WTC11 (cell line): ENCODE measurements around the gene MARVELD2. TPM values are rescaled to one million over a fixed set of nuclear protein-coding genes. Genes with fewer than 3 reads are reported as not detected.

Experiments
- ATAC-seq: fragments of 200-7000 bp; cut with Tn5 transposase; 2 replicates; pipeline ENCODE4 v1.10.0; 2021; ENCODE audit warnings: mild to moderate bottlenecking, moderate library complexity
- CTCF ChIA-PET: fragments of 300-600 bp; sonication (Branson Sonifier 250); formaldehyde crosslinking; loops from one replicate; lab custom pipeline; 2021; ENCODE audit warnings: antibody characterized with exemption; lab: Charles Lee
- POLR2A ChIA-PET: fragments of 350-600 bp; sonication (Branson Sonifier 250); formaldehyde crosslinking; loops from one replicate; lab custom pipeline; 2021; ENCODE audit warnings: antibody characterized with exemption; lab: Charles Lee
- DNase-seq: peaks from one replicate; pipeline ENCODE4 v3.0.0; 2021; ENCODE audit warnings: low spot score
- H3K27ac Mint-ChIP-seq: 2 replicates; pipeline ENCODE4 v1.8.0; 2021; ENCODE audit warnings: mixed read lengths
- H3K27me3 Mint-ChIP-seq: 2 replicates; pipeline ENCODE4 v1.8.0; 2021; ENCODE audit warnings: low read depth, mild to moderate bottlenecking, moderate library complexity, mixed read lengths
- H3K36me3 Mint-ChIP-seq: 2 replicates; pipeline ENCODE4 v1.8.0; 2021; ENCODE audit warnings: mixed read lengths
- H3K4me1 Mint-ChIP-seq: 2 replicates; pipeline ENCODE4 v1.8.0; 2022; ENCODE audit warnings: mixed read lengths
- H3K4me3 Mint-ChIP-seq: 2 replicates; pipeline ENCODE4 v1.8.0; 2021; ENCODE audit warnings: mild to moderate bottlenecking, moderate library complexity, mixed read lengths
- H3K9me3 Mint-ChIP-seq: 2 replicates; pipeline ENCODE4 v1.8.0; 2021; ENCODE audit warnings: mixed read lengths
- ATF1 ChIP-seq: sonication (generic); formaldehyde crosslinking; IDR thresholded peaks from 2 replicates; pipeline ENCODE4 v1.8.1; 2023; ENCODE audit warnings: mild to moderate bottlenecking, moderate library complexity, missing genetic modification reagents
- ELF4 ChIP-seq: sonication (generic); formaldehyde crosslinking; IDR thresholded peaks from 2 replicates; pipeline ENCODE4 v1.8.1; 2022; ENCODE audit warnings: low read depth, mild to moderate bottlenecking, moderate library complexity, missing genetic modification reagents
- EMX1 ChIP-seq: fragments of 250-450 bp; sonication (Bioruptor Pico); IDR thresholded peaks from 2 replicates; pipeline ENCODE4 v1.8.0; 2021; ENCODE audit warnings: mild to moderate bottlenecking
- FOXP1 ChIP-seq: sonication (generic); formaldehyde crosslinking; IDR thresholded peaks from 2 replicates; pipeline ENCODE4 v1.8.0; 2022; ENCODE audit warnings: missing genetic modification reagents, mild to moderate bottlenecking, moderate library complexity, borderline replicate concordance
- GABPB1 ChIP-seq: sonication (generic); formaldehyde crosslinking; IDR thresholded peaks from 2 replicates; pipeline ENCODE4 v1.8.1; 2023; ENCODE audit warnings: mild to moderate bottlenecking, missing genetic modification reagents
- HMGA2 ChIP-seq: fragments of 250-450 bp; sonication (Bioruptor Pico); IDR thresholded peaks from 2 replicates; pipeline ENCODE4 v1.4.0; 2021; ENCODE audit warnings: mild to moderate bottlenecking, moderate library complexity
- MXD4 ChIP-seq: fragments of 250-450 bp; sonication (Bioruptor Pico); IDR thresholded peaks from 2 replicates; pipeline ENCODE4 v1.8.0; 2021; ENCODE audit warnings: mild to moderate bottlenecking, moderate library complexity, borderline replicate concordance
- MYBL2 ChIP-seq: sonication (generic); formaldehyde crosslinking; IDR thresholded peaks from 2 replicates; pipeline ENCODE4 v1.8.1; 2023; ENCODE audit warnings: mild to moderate bottlenecking, moderate library complexity, missing genetic modification reagents
- NFATC4 ChIP-seq: fragments of 250-450 bp; sonication (Bioruptor Pico); IDR thresholded peaks from 2 replicates; pipeline ENCODE4 v1.9.0; 2021; ENCODE audit warnings: mild to moderate bottlenecking
- NFYB ChIP-seq: sonication (generic); formaldehyde crosslinking; conservative IDR thresholded peaks from 2 replicates; pipeline ENCODE4 v1.8.0; 2022; ENCODE audit warnings: low read depth, missing genetic modification reagents
- OVOL2 ChIP-seq: fragments of 250-450 bp; sonication (Bioruptor Pico); IDR thresholded peaks from 2 replicates; pipeline ENCODE4 v1.9.0; 2021; ENCODE audit warnings: mild to moderate bottlenecking, borderline replicate concordance
- SOX15 ChIP-seq: fragments of 250-450 bp; sonication (Bioruptor Pico); IDR thresholded peaks from 2 replicates; pipeline ENCODE4 v1.9.0; 2021; ENCODE audit warnings: mild to moderate bottlenecking
- TEAD4 ChIP-seq: sonication (generic); formaldehyde crosslinking; IDR thresholded peaks from 2 replicates; pipeline ENCODE4 v1.8.0; 2022; ENCODE audit warnings: mild to moderate bottlenecking, missing genetic modification reagents
- ZNF138 ChIP-seq: sonication (generic); formaldehyde crosslinking; conservative IDR thresholded peaks from 2 replicates; pipeline ENCODE4 v1.8.1; 2022; ENCODE audit warnings: mild to moderate bottlenecking, moderate library complexity, missing genetic modification reagents
- ZNF396 ChIP-seq: fragments of 250-450 bp; sonication (Bioruptor Pico); IDR thresholded peaks from 2 replicates; pipeline ENCODE4 v1.8.0; 2021; ENCODE audit warnings: mild to moderate bottlenecking, moderate library complexity, borderline replicate concordance
- ZNF423 ChIP-seq: fragments of 250-450 bp; sonication (Bioruptor Pico); IDR thresholded peaks from 2 replicates; pipeline ENCODE4 v2.1.2; 2022; ENCODE audit warnings: mild to moderate bottlenecking, moderate library complexity
- total RNA-seq: library from RNA; stranded (reverse); gene quantifications from 3 replicates; pipeline ENCODE4 v1.2.3, GENCODE V29; 2021
- TF ChIP-seq, protein P1 (sequence below): sonication (generic); formaldehyde crosslinking; IDR thresholded peaks from 2 replicates; pipeline ENCODE4 v1.8.1; 2023; ENCODE audit warnings: mild to moderate bottlenecking, missing genetic modification reagents, moderate library complexity
- TF ChIP-seq, protein P2 (sequence below): sonication (generic); formaldehyde crosslinking; IDR thresholded peaks from 2 replicates; pipeline ENCODE4 v1.8.0; 2023; ENCODE audit warnings: missing genetic modification reagents
- TF ChIP-seq, protein P3 (sequence below): fragments of 250-450 bp; sonication (Bioruptor Pico); IDR thresholded peaks from 2 replicates; pipeline ENCODE4 v1.9.0; 2021; ENCODE audit warnings: mild to moderate bottlenecking, borderline replicate concordance
- TF ChIP-seq, protein P4 (sequence below): fragments of 250-450 bp; sonication (Bioruptor Pico); IDR thresholded peaks from 2 replicates; pipeline ENCODE4 v1.8.0; 2021; ENCODE audit warnings: mild to moderate bottlenecking
- TF ChIP-seq, protein P5 (sequence below): sonication (generic); formaldehyde crosslinking; conservative IDR thresholded peaks from 2 replicates; pipeline ENCODE4 v1.8.1; 2023; ENCODE audit warnings: mild to moderate bottlenecking, low read depth, missing genetic modification reagents, moderate library complexity

Gene MARVELD2
- total RNA-seq, 1 experiment from 2014 or later = 28.6 TPM

DNA sequence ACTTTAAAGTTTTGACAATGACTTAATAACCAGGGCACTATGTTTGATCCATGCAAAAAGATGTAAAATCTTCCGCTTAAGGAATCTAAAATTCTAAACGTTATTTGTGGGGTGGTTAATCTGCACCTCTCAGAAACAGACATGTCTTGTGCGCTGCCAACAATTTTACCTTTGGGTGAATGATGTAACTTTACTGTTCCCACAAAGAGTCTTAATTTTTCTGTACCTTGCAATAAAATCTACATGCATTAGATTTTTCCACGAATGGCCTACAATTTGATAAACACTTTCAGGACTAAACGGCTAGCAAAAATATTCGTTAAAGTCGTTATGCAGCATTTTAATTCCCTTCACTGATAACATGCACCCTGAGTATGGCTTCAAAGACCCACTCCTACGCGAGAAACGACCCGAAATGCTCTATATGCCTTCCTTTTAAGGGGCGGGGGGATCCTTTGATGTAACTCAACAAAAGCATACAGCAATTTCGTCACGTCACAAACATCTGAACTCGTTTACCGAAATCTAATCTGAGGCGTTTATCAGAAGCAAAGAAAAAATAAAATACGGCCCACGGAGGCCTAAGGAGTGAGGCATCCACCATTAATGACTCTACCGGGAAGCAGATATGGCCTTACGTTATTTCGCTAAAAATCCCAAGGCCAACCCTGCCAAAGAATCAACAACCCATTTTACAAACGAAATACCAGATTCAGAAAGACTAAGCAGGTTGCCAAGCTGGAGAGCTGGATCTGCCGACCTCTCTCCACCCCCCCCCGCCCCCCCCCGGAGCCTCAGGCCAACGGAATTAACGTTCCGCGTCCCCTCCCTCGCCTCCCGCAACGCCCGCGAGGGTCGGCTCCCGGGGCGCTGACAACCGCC is 46.2 kb upstream of the MARVELD2 start:
- Mint-ChIP-seq H3K36me3 (peaks cover 31% of the 10 kb centered on the region), H3K27ac (peak overlapping the region; percentile 98)
- POLR2A ChIA-PET = interaction anchor here (1.1 to 1.3 kb wide), 2 partner anchors 15 to 81 kb away, joined by 3 read pairs; no protein-coding TSS in a partner anchor

DNA sequence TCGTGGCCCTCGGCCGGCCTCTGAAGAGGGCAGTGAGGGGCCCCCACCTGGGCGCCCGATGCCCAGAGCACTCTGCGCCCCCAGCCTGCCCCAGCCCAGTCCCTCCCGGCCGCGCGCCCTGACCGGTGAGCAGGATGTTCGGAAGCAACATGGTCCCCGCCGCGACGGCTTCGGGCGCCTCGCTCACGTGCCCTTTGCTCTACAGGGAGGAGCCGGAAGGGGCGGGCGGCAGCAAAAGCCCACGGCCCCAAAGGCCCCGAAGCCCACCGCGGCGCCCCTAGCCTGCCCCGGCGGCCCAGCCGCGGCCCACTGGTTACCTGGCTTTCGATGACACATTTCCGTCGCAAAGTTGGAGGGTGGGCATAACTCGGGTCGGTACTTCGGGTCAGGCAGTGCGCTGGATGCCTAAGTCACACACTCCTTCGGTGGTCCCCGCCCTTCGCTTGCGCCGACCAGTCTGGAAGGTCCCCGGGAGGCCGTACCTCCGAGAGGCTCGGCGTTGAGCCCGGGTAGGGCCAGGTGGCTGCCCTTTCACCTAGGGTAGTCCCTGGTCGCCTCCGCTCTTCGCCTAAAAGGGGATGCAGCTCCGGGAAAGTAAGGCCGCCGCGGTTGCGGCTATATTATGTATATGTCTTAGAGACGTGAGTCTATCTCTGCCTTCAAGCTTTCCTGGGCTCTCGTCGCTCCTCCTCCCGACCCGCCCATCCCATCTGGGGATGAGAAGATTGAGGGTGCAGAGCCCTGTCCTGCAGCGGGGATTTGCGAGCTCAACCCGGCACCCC is 45.4 kb upstream of the MARVELD2 start, which contains the start of the genes AK6, RAD17 and TAF9:
Gene AK6 (minus strand): TSS at position 181 of the 782 bp plus-strand sequence. CDS start 30 bp downstream, at position 151.
Gene RAD17 (plus strand): TSS at position 479 of the 782 bp plus-strand sequence. CDS start 2,391 bp downstream, outside the sequence.
Gene TAF9 (minus strand): TSS at position 181 of the 782 bp plus-strand sequence. CDS start 3,783 bp downstream, outside the sequence.
- peak within 1 kb of the TSS; percentile 95 for H3K4me3 Mint-ChIP-seq
- peak; percentile 94 for DNase-seq
- peaks cover 11% of the 10 kb centered on the region for H3K4me1 Mint-ChIP-seq
- H3K9me3 Mint-ChIP-seq = no peaks in the 10 kb centered on the region
- POLR2A ChIA-PET = interaction anchor here (0.5 to 1.3 kb wide), 4 partner anchors 16 to 81 kb away, joined by 3 to 8 read pairs (median 3); no protein-coding TSS in a partner anchor
- peaks cover 31% of the 10 kb centered on the region for H3K36me3 Mint-ChIP-seq
- H3K27me3 Mint-ChIP-seq = no peaks in the 10 kb centered on the region
- peak; percentile 96 for ATAC-seq
- CTCF ChIA-PET = interaction anchor here (0.9 kb wide), 1 partner anchor 35 kb away, joined by 4 read pairs; no protein-coding TSS in a partner anchor
- peak within 1 kb of the TSS; percentile 98 for H3K27ac Mint-ChIP-seq
- TF ChIP-seq TEAD4 = no peak
- TF ChIP-seq SOX15 (CRISPR knock-in tag) = no peak
- peak; percentile 51 for TF ChIP-seq FOXP1
- TF ChIP-seq NFATC4 = no peak
- TF ChIP-seq ZNF423 = no peak
- TF ChIP-seq ZNF396 = no peak
- no peak for TF ChIP-seq MXD4
- TF ChIP-seq, protein P1, sequence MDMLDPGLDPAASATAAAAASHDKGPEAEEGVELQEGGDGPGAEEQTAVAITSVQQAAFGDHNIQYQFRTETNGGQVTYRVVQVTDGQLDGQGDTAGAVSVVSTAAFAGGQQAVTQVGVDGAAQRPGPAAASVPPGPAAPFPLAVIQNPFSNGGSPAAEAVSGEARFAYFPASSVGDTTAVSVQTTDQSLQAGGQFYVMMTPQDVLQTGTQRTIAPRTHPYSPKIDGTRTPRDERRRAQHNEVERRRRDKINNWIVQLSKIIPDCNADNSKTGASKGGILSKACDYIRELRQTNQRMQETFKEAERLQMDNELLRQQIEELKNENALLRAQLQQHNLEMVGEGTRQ (CRISPR knock-in tag) = peak; percentile 96
- TF ChIP-seq, protein P2, sequence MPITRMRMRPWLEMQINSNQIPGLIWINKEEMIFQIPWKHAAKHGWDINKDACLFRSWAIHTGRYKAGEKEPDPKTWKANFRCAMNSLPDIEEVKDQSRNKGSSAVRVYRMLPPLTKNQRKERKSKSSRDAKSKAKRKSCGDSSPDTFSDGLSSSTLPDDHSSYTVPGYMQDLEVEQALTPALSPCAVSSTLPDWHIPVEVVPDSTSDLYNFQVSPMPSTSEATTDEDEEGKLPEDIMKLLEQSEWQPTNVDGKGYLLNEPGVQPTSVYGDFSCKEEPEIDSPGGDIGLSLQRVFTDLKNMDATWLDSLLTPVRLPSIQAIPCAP = no peak
- TF ChIP-seq EMX1 (CRISPR knock-in tag) = no peak
- peak; percentile 81 for TF ChIP-seq MYBL2 (CRISPR knock-in tag)
- no peak for TF ChIP-seq ELF4 (CRISPR knock-in tag)
- 0 out of 2 replicates have a peak, but pooled peaks have one; percentile 55 for TF ChIP-seq ATF1 (CRISPR knock-in tag)
- TF ChIP-seq, protein P3, sequence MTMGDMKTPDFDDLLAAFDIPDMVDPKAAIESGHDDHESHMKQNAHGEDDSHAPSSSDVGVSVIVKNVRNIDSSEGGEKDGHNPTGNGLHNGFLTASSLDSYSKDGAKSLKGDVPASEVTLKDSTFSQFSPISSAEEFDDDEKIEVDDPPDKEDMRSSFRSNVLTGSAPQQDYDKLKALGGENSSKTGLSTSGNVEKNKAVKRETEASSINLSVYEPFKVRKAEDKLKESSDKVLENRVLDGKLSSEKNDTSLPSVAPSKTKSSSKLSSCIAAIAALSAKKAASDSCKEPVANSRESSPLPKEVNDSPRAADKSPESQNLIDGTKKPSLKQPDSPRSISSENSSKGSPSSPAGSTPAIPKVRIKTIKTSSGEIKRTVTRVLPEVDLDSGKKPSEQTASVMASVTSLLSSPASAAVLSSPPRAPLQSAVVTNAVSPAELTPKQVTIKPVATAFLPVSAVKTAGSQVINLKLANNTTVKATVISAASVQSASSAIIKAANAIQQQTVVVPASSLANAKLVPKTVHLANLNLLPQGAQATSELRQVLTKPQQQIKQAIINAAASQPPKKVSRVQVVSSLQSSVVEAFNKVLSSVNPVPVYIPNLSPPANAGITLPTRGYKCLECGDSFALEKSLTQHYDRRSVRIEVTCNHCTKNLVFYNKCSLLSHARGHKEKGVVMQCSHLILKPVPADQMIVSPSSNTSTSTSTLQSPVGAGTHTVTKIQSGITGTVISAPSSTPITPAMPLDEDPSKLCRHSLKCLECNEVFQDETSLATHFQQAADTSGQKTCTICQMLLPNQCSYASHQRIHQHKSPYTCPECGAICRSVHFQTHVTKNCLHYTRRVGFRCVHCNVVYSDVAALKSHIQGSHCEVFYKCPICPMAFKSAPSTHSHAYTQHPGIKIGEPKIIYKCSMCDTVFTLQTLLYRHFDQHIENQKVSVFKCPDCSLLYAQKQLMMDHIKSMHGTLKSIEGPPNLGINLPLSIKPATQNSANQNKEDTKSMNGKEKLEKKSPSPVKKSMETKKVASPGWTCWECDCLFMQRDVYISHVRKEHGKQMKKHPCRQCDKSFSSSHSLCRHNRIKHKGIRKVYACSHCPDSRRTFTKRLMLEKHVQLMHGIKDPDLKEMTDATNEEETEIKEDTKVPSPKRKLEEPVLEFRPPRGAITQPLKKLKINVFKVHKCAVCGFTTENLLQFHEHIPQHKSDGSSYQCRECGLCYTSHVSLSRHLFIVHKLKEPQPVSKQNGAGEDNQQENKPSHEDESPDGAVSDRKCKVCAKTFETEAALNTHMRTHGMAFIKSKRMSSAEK (CRISPR knock-in tag) = peak; percentile 55; the same call in 1 of the 2 replicates
- no peak for TF ChIP-seq HMGA2 (CRISPR knock-in tag)

More for the DNA sequence above, 46.2 kb upstream of the MARVELD2 start:
- no peaks in the 10 kb centered on the region for H3K9me3 Mint-ChIP-seq
- no peaks in the 10 kb centered on the region for H3K27me3 Mint-ChIP-seq
- ATAC-seq (no peak), DNase-seq (no peak)
- CTCF ChIA-PET = no interaction called here
- TF ChIP-seq, protein P4, sequence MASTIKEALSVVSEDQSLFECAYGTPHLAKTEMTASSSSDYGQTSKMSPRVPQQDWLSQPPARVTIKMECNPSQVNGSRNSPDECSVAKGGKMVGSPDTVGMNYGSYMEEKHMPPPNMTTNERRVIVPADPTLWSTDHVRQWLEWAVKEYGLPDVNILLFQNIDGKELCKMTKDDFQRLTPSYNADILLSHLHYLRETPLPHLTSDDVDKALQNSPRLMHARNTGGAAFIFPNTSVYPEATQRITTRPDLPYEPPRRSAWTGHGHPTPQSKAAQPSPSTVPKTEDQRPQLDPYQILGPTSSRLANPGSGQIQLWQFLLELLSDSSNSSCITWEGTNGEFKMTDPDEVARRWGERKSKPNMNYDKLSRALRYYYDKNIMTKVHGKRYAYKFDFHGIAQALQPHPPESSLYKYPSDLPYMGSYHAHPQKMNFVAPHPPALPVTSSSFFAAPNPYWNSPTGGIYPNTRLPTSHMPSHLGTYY = no peak
- no peak for TF ChIP-seq ZNF138
- TF ChIP-seq NFYB (CRISPR knock-in tag) = no peak
- TF ChIP-seq ZNF396 = no peak
- peak; percentile 22; the same call in 1 of the 2 replicates for TF ChIP-seq GABPB1
- no peak for TF ChIP-seq OVOL2 (CRISPR knock-in tag)
- TF ChIP-seq, protein P5, sequence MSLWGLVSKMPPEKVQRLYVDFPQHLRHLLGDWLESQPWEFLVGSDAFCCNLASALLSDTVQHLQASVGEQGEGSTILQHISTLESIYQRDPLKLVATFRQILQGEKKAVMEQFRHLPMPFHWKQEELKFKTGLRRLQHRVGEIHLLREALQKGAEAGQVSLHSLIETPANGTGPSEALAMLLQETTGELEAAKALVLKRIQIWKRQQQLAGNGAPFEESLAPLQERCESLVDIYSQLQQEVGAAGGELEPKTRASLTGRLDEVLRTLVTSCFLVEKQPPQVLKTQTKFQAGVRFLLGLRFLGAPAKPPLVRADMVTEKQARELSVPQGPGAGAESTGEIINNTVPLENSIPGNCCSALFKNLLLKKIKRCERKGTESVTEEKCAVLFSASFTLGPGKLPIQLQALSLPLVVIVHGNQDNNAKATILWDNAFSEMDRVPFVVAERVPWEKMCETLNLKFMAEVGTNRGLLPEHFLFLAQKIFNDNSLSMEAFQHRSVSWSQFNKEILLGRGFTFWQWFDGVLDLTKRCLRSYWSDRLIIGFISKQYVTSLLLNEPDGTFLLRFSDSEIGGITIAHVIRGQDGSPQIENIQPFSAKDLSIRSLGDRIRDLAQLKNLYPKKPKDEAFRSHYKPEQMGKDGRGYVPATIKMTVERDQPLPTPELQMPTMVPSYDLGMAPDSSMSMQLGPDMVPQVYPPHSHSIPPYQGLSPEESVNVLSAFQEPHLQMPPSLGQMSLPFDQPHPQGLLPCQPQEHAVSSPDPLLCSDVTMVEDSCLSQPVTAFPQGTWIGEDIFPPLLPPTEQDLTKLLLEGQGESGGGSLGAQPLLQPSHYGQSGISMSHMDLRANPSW (CRISPR knock-in tag) = no peak
- no peak for TF ChIP-seq ATF1 (CRISPR knock-in tag)
- TF ChIP-seq, all 79 proteins: peak for 1
- peaks cover 11% of the 10 kb centered on the region for H3K4me1 Mint-ChIP-seq
- H3K4me3 Mint-ChIP-seq = peak overlapping the region; percentile 95
